RCC 7860 (cell line): ENCODE measurements around the gene CAMK2A.

Experiments
- DNase-seq: peaks from one replicate; pipeline ENCODE4 v3.0.0-alpha.2; 2015; ENCODE audit warnings: low spot score
- FAIRE-seq: peaks from 2 replicates; lab custom pipeline; 2012; peaks lifted over from hg19 to GRCh38; lab: Jason Lieb, UNC

CAMK2A gene

GRCh38 chr5:150317048-150318003 lies 27.8 kb upstream of the CAMK2A start:
- DNase-seq: peak; percentile 100
- peak; percentile 99 for FAIRE-seq

- FAIRE-seq (peak; percentile 39), DNase-seq (no peak)
These were observed 26.7 kb upstream of the CAMK2A start for GRCh38 chr5:150316320-150316719.

GRCh38 chr5:150315245-150315644 lies 25.7 kb upstream of the CAMK2A start:
- DNase-seq: no peak
- no peak for FAIRE-seq

GRCh38 chr5:150313921-150314716 lies 24.5 kb upstream of the CAMK2A start:
- FAIRE-seq: no peak
- no peak for DNase-seq

- DNase-seq (no peak), FAIRE-seq (no peak)
These were observed 23.9 kb upstream of the CAMK2A start for GRCh38 chr5:150313501-150313900.

- FAIRE-seq (no peak), DNase-seq (no peak)
These were observed 22.9 kb upstream of the CAMK2A start for GRCh38 chr5:150312518-150312917.

- no peak for FAIRE-seq
- DNase-seq: no peak
These were observed 21.6 kb upstream of the CAMK2A start for GRCh38 chr5:150311015-150311692.

- FAIRE-seq (no peak), DNase-seq (no peak)
These were observed 20.7 kb upstream of the CAMK2A start for GRCh38 chr5:150310246-150310645.

- FAIRE-seq (no peak), DNase-seq (no peak)
These were observed 20.3 kb upstream of the CAMK2A start for GRCh38 chr5:150309886-150310239.

- FAIRE-seq: no peak
- no peak for DNase-seq
These were observed 19.7 kb upstream of the CAMK2A start for GRCh38 chr5:150309101-150309885.

- FAIRE-seq (no peak), DNase-seq (no peak)
These were observed 18.2 kb upstream of the CAMK2A start for GRCh38 chr5:150307617-150308426.

- DNase-seq (no peak), FAIRE-seq (no peak)
These were observed 17.2 kb upstream of the CAMK2A start for GRCh38 chr5:150306775-150307174.

GRCh38 chr5:150305557-150305956 lies 16.0 kb upstream of the CAMK2A start:
- no peak for FAIRE-seq

GRCh38 chr5:150305095-150305494 lies 15.5 kb upstream of the CAMK2A start:
- FAIRE-seq: no peak
- DNase-seq: no peak

More at GRCh38 chr5:150305557-150305956, 16.0 kb upstream of the CAMK2A start:
- no peak for DNase-seq

- DNase-seq (no peak), FAIRE-seq (no peak)
These were observed 15.0 kb upstream of the CAMK2A start for GRCh38 chr5:150304481-150305081.

GRCh38 chr5:150303660-150304386 lies 14.2 kb upstream of the CAMK2A start:
- FAIRE-seq: no peak
- no peak for DNase-seq

GRCh38 chr5:150303070-150303615 lies 13.6 kb upstream of the CAMK2A start:
- no peak for DNase-seq
- no peak for FAIRE-seq
